ENCODE results near the gene ZNF503.

The ZNF503 gene

GRCh38 chr10:75352650-75353049 lies 48.9 kb downstream of the ZNF503 start:
- DNase-seq, result peak; percentile 48

GRCh38 chr10:75351637-75352036 lies 49.9 kb downstream of the ZNF503 start:
- no peak for DNase-seq

DNA sequence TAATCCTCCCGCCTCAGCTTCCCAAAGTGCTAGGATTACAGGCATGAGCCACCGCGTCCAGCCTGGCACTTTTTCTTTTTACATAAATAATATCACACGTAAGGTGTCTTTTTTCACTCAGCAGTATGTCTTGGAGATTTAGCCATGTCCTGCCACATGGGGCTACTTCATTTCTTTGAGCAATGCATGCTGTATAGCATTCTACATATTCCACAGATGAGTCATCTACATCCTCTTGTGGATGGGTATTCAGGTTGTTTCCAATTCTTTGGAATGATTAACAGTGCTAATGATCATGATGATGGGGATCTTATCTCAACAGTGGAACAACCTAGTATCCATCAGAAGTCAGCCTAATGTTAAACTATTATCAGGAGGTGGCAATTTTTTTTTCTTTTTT lies 50.8 kb downstream of the ZNF503 start:
- peak; percentile 81 for DNase-seq

Data from fibroblast of skin of abdomen (primary cell).